COLO668 (cell line): ENCODE data around the gene TOPAZ1.
A peak's percentile ranks its signal among the peaks of the same experiment; 100 is the strongest.
"Not testable (repeated sequence)": the region's sequence is repeated elsewhere in the genome, so short reads cannot be mapped to it uniquely, and the experiment has no call there.

Source experiments
- DNase-seq: peaks from one replicate; lab custom pipeline; 2025; ENCODE audit not compliant: unreplicated experiment; lab: John Stamatoyannopoulos, UW

TOPAZ1 gene

GRCh38 chr3:44326515-44326914 lies 84.8 kb downstream of the TOPAZ1 start:
- DNase-seq: no peak

- DNase-seq: no peak
Measured at GRCh38 chr3:44329946-44330345, 88.3 kb downstream of the TOPAZ1 start.

GRCh38 chr3:44330444-44330843 lies 88.8 kb downstream of the TOPAZ1 start:
- no peak for DNase-seq

- DNase-seq: no peak
Measured at GRCh38 chr3:44334326-44334725, 92.6 kb downstream of the TOPAZ1 start.

- DNase-seq: no peak
Measured at GRCh38 chr3:44337248-44337785, 95.6 kb downstream of the TOPAZ1 start.

GRCh38 chr3:44338010-44338827 lies 96.5 kb downstream of the TOPAZ1 start, which contains the start of gene TCAIM:
Gene TCAIM (plus strand): TSS chr3:44338766. CDS start chr3:44354783, 16,017 bp downstream.
- DNase-seq: peak; percentile 95

GRCh38 chr3:44338828-44339127 lies 97.1 kb downstream of the TOPAZ1 start:
- DNase-seq: no peak

- no peak for DNase-seq
Measured at GRCh38 chr3:44339181-44340057, 97.7 kb downstream of the TOPAZ1 start.

- no peak for DNase-seq
Measured at GRCh38 chr3:44340058-44340395, 98.3 kb downstream of the TOPAZ1 start.

GRCh38 chr3:44342176-44342790 lies 100.6 kb downstream of the TOPAZ1 start:
- DNase-seq: no peak

GRCh38 chr3:44343421-44343820 lies 101.7 kb downstream of the TOPAZ1 start:
- no peak for DNase-seq

GRCh38 chr3:44346590-44346989 lies 104.9 kb downstream of the TOPAZ1 start:
- not testable (repeated sequence) for DNase-seq

- no peak for DNase-seq
Measured at GRCh38 chr3:44348993-44349392, 107.3 kb downstream of the TOPAZ1 start.

GRCh38 chr3:44353355-44353924 lies 111.8 kb downstream of the TOPAZ1 start:
- DNase-seq: no peak

GRCh38 chr3:44355362-44356033 lies 113.8 kb downstream of the TOPAZ1 start:
- peak; percentile 21 for DNase-seq

GRCh38 chr3:44359146-44359751 lies 117.6 kb downstream of the TOPAZ1 start:
- DNase-seq: no peak

- DNase-seq: no peak
Measured at GRCh38 chr3:44363591-44363990, 121.9 kb downstream of the TOPAZ1 start.

GRCh38 chr3:44365952-44366351 lies 124.3 kb downstream of the TOPAZ1 start:
- DNase-seq: no peak

- DNase-seq: no peak
Measured at GRCh38 chr3:44375450-44375849, 133.8 kb downstream of the TOPAZ1 start.
